CD4-positive, alpha-beta T cell treated with Interferon alpha-2 for 1 hour (primary cell): ENCODE measurements around the gene COL6A3.
A peak's percentile ranks its signal among the peaks of the same experiment; 100 is the strongest.

Source experiments
- DNase-seq, 2 donors: peaks; one replicate each; pipeline ENCODE4 v3.0.0-alpha.2; 2020 to 2022

COL6A3 gene

GRCh38 chr2:237438080-237438940 lies 24.3 kb upstream of the COL6A3 start:
- DNase-seq = no peak

GRCh38 chr2:237437566-237437965 lies 23.6 kb upstream of the COL6A3 start:
- no peak for DNase-seq

GRCh38 chr2:237435844-237436587 lies 22.1 kb upstream of the COL6A3 start:
- DNase-seq = no peak

- peak; percentile 49 to 74 for DNase-seq
Measured at GRCh38 chr2:237434866-237435311, 20.9 kb upstream of the COL6A3 start.

GRCh38 chr2:237433920-237434676 lies 20.1 kb upstream of the COL6A3 start:
- DNase-seq = no peak

- DNase-seq = peak; percentile 41 to 69
Measured at GRCh38 chr2:237432484-237433092, 18.6 kb upstream of the COL6A3 start.

GRCh38 chr2:237431837-237432236 lies 17.9 kb upstream of the COL6A3 start:
- no peak for DNase-seq

GRCh38 chr2:237431372-237431771 lies 17.4 kb upstream of the COL6A3 start:
- DNase-seq = no peak

- no peak for DNase-seq
Measured at GRCh38 chr2:237430861-237431260, 16.9 kb upstream of the COL6A3 start.

- no peak for DNase-seq
Measured at GRCh38 chr2:237429753-237430152, 15.8 kb upstream of the COL6A3 start.

GRCh38 chr2:237427769-237428506 lies 14.0 kb upstream of the COL6A3 start:
- DNase-seq = peak in 1 of 2 donors; percentile 40

GRCh38 chr2:237426517-237426916 lies 12.6 kb upstream of the COL6A3 start:
- DNase-seq = no peak

- DNase-seq = no peak
Measured at GRCh38 chr2:237425320-237425719, 11.4 kb upstream of the COL6A3 start.

- DNase-seq = no peak
Measured at GRCh38 chr2:237424544-237424943, 10.6 kb upstream of the COL6A3 start.

- no peak for DNase-seq
Measured at GRCh38 chr2:237423891-237424290, 9.9 kb upstream of the COL6A3 start.

- DNase-seq = no peak
Measured at GRCh38 chr2:237422309-237422708, 8.3 kb upstream of the COL6A3 start.

- DNase-seq = peak; percentile 70 to 81
Measured at GRCh38 chr2:237421542-237422116, 7.7 kb upstream of the COL6A3 start.

GRCh38 chr2:237418300-237418699 lies 4.3 kb upstream of the COL6A3 start:
- no peak for DNase-seq

GRCh38 chr2:237412988-237413776 lies 782 bp downstream of the COL6A3 start:
- DNase-seq = no peak

- no peak for DNase-seq
Measured at GRCh38 chr2:237412646-237412987, 1.3 kb downstream of the COL6A3 start.
